ENCODE data around the gene MAP2K7.

The MAP2K7 gene

DNA sequence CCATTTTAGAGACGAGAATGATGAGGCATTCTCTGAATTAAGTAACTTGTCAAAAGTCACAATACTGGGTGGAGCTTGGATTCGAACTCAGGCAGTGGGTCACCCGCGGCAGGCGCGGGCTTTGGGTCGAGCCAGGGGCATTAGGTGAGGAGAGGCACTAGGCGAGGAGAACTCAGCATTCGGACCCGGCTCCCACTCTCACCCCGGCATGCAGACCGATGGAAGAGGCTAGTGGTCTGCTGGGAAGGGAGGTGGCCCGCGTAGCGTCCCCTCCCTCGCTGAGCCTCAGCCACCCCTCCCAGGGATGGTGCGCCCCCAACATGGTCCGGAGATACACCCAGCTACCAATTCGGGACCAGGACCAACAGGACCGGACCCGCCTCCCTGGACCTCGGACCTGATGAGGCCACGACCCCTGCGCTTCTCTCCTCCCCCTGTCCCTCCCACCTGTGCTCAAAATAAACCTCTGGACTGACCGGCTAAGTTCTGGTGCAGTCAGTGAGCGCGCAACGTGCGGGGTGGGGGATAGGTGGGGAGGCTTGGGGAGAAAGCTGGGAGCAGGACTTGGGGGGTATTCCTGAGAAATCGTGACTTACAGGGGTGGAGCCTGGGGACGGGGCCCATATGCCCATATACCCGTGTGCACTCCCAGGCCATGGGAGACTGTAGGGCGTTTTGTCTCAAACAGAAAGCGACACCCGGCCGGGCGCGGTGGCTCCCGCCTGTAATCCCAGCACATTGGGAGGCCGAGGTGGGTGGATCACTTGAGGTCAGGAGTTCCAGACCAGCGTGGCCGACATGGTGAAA, 15.1 kb downstream of the MAP2K7 start:
- H3K4me3 ChIP-seq (ENCODE audit: low read depth, low read length), result no peak overlapping the region
- TF ChIP-seq, protein P1, sequence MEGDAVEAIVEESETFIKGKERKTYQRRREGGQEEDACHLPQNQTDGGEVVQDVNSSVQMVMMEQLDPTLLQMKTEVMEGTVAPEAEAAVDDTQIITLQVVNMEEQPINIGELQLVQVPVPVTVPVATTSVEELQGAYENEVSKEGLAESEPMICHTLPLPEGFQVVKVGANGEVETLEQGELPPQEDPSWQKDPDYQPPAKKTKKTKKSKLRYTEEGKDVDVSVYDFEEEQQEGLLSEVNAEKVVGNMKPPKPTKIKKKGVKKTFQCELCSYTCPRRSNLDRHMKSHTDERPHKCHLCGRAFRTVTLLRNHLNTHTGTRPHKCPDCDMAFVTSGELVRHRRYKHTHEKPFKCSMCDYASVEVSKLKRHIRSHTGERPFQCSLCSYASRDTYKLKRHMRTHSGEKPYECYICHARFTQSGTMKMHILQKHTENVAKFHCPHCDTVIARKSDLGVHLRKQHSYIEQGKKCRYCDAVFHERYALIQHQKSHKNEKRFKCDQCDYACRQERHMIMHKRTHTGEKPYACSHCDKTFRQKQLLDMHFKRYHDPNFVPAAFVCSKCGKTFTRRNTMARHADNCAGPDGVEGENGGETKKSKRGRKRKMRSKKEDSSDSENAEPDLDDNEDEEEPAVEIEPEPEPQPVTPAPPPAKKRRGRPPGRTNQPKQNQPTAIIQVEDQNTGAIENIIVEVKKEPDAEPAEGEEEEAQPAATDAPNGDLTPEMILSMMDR (IDR thresholded peaks at IDR 0.05; ENCODE audit: borderline replicate concordance, insufficient read depth, low read depth, low read length), result no peak

DNA sequence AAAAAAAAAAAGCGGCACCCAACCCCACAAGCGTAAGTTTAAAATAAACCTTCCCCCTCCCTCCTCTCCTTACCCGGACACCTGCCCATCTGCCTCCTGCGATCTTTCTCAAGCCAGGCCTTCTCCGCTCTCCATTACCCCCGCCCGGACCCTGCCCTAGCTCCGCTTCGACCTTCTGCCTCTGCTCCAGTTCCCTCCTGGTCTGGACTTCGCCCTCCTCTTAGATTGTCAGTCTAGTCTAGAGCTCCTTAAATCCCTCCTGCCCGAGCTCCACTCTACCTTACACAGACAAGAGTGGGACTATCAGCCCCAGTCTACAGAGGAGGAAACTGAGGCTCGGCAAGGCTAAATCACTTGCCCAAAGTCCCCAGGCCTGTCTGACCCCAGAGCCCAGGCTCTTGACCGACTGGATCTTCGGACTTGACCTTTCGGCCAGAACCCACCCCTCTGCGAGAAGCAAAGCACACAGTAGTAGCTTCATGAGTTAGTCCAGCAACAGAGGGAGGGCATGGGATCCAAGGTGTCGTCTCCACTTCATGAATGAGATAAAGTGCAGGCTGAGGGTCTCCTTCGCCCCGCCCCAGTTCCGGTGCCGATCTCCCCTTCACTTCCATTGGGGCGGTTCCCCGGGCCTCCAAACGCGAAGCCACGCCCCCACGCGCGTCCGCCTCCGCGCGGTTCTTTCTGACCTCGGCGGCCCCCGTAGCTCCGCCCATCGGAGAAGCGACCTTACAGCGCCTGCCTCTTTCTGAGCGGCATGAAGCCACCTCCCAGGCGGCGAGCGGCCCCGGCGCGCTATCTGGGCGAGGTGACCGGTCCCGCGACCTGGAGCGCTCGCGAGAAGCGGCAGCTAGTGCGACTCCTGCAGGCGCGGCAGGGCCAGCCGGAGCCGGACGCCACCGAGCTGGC, 16.2 kb downstream of the MAP2K7 start, which contains the start of gene SNAPC2:
TSS of gene SNAPC2 (plus strand) at position 729 of the 909 bp plus-strand sequence. CDS start at position 758, 29 bp downstream.
- peak within 1 kb of the TSS; percentile 81 for H3K4me3 ChIP-seq (ENCODE audit: low read depth, low read length)
- TF ChIP-seq, protein P1 (IDR thresholded peaks at IDR 0.05; ENCODE audit: borderline replicate concordance, insufficient read depth, low read depth, low read length), result no peak

DNA sequence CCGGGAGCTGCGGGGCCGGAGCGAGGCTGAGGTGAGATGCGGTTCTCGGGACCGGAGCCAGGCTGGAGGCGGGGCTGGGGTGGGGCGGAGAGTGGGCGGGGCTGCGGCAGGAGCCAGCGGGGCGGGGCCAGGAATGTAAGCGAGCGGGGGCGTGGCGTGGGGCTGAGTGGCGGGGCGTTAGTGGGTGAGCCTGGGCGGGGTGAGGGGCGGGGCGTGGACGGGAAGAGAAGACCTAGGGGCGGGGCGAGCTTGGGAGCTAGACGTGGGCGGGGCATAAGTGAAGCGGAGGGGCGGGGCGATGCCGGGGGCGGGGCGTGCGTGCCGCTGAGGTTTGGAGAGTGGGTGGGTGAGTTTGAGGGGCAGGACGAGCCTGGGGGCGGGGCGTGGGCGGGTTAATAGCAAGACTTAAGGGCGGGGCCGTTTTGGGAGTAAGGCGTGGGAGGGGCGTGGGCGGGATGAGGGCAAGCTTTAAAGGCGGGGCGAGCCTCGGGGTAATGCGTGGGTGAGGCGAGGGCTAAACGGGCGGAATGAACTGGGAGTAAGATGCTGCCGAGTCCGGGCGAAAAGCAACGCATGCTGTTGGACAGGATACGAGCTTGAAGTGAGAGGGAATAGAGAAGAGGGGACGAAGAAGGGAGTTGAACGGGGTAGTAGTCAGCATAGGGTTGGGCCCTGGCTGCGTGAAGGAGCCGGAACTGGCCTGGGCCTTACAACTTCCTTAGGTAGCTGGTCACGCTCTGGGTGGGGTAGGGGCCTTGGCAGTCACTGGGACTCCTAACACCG, 17.0 kb downstream of the MAP2K7 start:
- peak overlapping the region; percentile 81 for H3K4me3 ChIP-seq (ENCODE audit: low read depth, low read length)
- TF ChIP-seq, protein P1 (IDR thresholded peaks at IDR 0.05; ENCODE audit: borderline replicate concordance, insufficient read depth, low read depth, low read length), result no peak

DNA sequence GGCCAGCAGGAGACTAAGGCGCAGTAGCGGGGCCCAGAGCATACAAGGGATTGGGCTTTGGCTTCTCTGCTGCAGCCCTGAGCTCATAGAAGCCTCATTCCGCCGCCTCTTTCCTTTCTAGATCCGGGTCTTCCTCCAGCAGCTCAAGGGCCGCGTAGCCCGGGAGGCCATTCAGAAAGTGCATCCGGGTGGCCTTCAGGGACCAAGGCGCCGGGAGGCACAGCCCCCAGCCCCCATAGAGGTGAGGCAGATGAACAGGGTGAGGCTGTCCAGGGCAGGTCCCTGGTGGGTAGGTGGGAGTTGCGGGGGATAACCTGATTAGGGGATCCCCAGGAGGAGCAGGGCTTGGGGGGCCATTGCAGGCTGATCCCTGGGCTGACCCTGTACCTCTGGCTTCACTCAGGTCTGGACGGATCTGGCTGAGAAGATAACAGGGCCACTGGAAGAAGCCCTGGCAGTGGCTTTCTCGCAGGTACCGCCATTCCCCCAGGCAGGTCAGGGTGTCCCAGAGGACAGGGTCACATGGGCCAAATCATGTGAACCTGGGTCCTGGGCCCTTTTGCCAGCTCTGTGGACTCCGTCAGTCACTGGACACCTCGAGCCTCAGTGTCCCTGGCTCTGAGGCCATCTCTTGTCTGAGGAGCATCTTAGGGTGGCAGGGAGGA, 17.8 kb downstream of the MAP2K7 start:
- TF ChIP-seq, protein P1 (IDR thresholded peaks at IDR 0.05; ENCODE audit: borderline replicate concordance, insufficient read depth, low read depth, low read length), result no peak
- peak overlapping the region; percentile 63 for H3K4me3 ChIP-seq (ENCODE audit: low read depth, low read length)

DNA sequence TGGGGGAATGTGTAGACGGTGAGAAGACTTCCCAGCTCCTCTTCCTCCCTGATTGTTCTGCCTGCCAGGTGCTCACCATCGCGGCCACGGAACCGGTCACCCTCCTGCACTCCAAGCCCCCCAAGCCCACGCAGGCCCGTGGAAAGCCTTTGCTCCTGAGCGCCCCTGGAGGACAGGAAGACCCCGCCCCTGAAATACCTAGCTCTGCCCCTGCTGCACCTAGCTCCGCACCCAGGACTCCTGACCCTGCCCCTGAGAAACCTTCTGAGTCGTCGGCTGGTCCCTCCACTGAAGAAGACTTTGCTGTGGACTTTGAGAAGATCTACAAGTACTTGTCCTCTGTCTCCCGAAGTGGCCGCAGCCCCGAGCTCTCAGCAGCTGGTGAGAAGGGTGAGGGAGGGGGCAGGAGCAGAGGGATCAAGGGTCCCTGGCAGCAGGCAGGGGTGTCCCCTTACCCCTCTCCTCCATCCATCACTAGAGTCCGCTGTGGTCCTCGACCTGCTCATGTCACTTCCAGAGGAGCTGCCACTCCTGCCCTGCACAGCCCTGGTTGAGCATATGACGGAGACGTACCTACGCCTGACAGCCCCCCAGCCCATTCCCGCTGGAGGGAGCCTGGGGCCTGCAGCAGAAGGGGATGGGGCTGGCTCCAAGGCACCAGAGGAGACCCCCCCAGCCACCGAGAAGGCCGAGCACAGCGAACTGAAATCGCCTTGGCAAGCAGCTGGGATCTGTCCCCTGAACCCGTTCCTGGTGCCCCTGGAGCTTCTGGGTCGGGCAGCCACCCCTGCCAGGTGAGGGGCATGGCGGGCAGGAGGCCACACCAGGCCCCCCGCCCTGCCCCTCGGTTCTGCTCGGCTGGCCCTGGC, 18.5 kb downstream of the MAP2K7 start:
- TF ChIP-seq, protein P1 (IDR thresholded peaks at IDR 0.05; ENCODE audit: borderline replicate concordance, insufficient read depth, low read depth, low read length), result no peak
- H3K4me3 ChIP-seq (ENCODE audit: low read depth, low read length), result no peak overlapping the region
